GM20000 (cell line): ENCODE results near the gene CLBA1.
"Not testable (repeated sequence)": the region's sequence is repeated elsewhere in the genome, so short reads cannot be mapped to it uniquely, and the experiment has no call there.

Experiments
- DNase-seq: peaks from one replicate; pipeline ENCODE4 v3.0.0; 2012; ENCODE audit warnings: low spot score
- CTCF ChIP-seq: IDR thresholded peaks from 2 replicates; pipeline ENCODE4 v1.5.1; 2012; ENCODE audit warnings: mild to moderate bottlenecking, control low read depth; ENCODE audit errors: extremely low read depth, missing control alignments

The CLBA1 gene

GRCh38 chr14:104947881-104948735, 37.5 kb upstream of the CLBA1 start:
- not testable (repeated sequence) for DNase-seq

- no peak for DNase-seq
- TF ChIP-seq CTCF, result no peak
Measured at GRCh38 chr14:104948736-104949031, 36.9 kb upstream of the CLBA1 start.

DNA sequence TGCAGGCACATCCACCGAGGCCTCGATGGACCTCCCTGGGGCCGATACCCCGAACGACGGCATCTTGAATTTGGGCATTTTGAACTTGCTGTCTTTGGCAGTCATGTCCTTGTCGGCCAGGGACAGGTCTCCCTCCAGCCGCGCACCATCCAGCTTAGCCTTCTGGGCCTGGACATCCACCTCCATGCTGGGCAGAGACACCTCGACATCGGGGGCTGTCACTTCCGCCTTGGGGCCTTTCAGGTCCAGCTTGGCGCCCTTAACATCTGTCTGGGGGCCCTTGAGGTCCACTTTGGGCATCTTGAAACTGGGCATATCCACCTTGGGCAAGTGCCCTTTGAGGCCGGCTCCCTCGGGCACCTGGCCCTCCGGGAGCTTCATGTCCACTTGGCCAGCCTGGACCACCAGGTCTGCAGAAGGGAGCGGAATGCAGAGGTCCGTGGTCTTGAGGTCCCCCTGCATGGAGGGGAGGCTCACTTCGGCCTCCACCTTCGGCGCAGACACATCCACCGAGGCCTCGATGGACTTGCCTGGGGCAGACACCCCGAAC, 36.1 kb upstream of the CLBA1 start:
- not testable (repeated sequence) for DNase-seq

DNA sequence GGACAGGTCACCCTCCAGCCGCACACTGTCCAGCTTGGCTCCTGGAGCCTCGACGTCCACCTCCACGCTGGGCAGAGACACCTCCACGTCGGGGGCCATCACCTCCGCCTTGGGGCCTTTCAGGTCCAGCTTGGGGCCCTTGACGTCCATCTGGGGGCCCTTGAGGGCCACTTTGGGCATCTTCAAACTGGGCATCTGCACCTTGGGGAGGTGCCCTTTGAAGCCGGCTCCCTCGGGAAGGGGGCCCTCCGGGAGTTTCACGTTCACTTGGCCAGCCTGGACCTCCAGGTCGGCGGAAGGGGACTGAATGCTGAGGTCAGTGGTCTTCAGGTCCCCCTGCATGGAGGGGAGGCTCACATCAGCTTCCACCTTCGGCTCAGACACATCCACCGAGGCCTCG, 35.6 kb upstream of the CLBA1 start:
- no peak for TF ChIP-seq CTCF
- DNase-seq, result no peak

DNA sequence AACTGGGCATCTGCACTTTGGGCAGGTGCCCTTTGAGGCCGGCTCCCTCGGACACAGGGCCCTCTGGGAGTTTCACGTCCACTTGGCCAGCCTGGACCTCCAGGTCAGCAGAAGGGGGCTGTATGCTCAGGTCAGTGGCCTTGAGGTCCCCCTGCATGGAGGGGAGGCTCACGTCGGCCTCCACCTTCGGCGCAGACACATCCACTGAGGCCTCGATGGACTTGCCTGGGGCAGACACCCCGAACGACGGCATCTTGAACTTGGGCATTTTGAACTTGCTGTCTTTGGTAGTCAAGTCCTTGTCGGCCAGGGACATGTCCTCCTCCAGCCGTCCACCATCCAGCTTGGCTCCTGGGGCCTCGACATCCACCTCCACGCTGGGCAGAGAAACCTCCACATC, 34.9 kb upstream of the CLBA1 start:
- not testable (repeated sequence) for DNase-seq

DNA sequence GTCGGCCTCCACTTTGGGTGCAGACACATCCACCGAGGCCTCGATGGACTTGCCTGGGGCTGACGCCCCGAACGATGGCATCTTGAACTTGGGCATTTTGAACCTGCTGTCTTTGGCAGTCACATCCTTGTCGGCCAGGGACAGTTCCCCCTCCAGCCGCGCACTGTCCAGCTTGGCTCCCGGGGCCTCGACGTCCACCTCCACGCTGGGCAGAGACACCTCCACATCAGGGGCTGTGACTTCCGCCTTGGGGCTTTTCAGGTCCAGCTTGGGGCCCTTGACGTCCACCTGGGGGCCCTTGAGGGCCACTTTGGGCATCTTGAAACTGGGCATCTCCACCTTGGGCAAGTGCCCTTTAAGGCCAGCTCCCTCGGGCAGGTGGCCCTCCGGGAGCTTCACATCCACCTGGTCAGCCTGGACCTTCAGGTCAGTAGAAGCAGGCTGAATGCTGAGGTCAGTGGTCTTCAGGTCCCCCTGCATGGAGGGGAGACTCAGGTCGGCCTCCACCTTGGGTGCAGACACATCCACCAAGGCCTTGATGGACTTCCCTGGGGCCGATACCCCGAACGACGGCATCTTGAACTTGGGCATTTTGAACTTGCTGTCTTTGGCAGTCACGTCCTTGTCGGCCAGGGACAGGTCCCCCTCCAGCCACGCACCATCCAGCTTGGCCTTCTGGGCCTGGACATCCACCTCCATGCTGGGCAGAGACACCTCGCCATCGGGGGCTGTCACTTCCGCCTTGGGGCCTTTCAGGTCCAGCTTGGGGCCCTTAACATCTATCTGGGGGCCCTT, 33.5 kb upstream of the CLBA1 start:
- DNase-seq, result not testable (repeated sequence)

DNA sequence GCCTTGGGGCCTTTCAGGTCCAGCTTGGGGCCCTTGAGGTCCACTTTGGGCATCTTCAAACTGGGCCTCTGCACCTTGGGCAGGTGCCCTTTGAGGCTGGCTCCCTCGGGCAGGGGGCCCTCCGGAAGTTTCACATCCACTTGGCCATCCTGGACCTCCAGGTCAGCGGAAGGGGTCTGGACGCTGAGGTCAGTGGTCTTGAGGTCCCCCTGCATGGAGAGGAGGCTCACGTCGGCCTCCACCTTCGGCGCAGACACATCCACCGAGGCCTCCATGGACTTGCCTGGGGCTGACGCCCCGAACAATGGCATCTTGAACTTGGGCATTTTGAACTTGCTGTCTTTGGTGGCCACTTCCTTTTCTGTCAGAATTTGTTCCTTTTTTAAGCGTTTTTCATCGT, 32.5 kb upstream of the CLBA1 start:
- DNase-seq, result no peak
- TF ChIP-seq CTCF, result no peak

DNA sequence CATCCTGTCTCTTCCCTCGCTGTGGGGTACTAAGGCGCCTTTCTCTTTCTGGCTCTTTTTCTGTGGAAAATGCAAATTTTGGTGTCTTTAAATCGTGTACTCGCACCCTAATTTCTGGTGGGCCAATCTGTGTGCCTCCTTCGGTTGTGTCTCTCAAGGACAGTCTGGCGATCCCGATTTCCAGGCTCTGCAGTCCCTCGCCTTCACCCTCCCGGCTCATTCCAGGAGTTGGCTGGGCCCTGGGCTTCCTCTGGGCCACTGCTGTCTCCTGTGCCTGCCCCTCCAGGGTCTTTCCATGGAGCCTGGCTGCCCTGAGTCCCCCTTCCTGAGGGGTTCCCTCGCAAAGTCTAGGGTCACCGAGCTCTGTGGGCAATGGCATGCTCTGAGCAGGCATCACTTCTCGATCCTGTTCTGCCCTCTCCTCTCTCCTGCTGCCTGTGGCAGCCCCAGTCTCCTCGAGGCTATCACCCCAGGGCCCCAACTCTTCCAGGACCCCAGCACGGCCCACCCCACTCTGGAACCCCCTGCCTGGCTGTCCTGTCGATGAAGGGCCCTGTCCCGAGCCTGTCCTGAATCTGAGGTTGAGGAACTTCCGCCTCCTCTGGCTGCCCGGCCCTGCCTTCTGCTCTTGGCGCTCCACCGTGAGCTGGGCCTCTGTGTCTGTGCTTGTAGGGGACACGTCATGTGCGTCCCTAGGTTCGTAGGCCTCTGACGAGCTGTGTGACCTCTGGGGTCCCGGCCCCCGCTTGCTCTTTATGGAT, 31.5 kb upstream of the CLBA1 start:
- DNase-seq, result no peak
- TF ChIP-seq CTCF, result no peak

DNA sequence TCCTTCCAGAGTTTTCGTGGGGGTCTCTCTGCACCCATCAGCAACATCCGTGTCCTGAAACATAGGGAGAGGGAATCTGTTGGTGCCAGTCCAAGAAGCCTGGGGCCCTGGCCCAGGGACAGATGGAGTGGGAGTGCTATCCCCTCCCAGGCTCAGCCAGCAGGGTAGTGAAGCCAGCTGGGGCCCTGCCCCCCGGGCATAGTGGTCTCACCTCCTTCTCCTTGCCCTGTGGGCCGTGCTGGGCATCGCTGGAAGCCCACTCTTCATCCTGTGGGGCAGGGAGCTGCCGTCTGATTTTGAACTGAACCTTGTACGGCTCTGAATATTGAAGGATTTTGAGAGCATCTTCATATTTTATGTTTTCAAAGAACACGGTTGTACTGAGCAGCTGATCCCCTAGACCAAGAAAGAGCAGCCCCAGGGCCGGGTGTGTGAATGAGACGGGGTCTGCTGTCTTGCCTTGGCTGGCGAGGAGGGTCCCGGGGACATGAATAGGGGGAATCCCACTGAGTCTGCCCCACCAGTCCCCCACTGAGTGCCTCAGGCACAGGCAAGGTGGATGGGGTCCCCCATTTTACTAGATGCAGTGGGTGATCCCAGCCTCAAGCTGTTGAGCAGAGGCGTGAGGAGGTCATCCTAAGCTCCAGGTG, 30.7 kb upstream of the CLBA1 start:
- no peak for DNase-seq
- TF ChIP-seq CTCF, result no peak
